Measurements from ENCODE around the gene OSBP2.

Gene OSBP2

GRCh38 chr22:30943368-30943767 is 248.7 kb downstream of the OSBP2 start:
- DNase-seq (ENCODE audit: low read depth), result no peak

DNA sequence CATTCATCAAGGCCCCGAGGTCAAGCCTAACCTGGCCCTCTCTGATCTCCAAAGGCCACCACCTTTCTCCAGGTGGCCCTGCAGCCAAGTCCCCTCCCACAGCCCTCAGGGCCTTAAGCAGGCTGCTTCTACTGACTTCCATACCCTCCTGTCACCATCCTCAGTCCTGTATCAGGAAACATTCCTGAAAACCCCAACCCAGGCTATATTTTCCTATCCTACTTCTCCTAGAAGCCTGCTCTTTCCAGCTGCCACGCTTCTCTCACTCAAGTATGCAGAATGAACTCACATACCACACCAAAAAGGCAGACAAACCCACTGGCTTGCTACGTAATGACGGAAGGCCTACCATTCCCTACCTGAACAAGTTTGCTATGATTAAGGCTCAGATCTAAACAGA is 250.3 kb downstream of the OSBP2 start:
- DNase-seq (ENCODE audit: low read depth), result no peak

DNA sequence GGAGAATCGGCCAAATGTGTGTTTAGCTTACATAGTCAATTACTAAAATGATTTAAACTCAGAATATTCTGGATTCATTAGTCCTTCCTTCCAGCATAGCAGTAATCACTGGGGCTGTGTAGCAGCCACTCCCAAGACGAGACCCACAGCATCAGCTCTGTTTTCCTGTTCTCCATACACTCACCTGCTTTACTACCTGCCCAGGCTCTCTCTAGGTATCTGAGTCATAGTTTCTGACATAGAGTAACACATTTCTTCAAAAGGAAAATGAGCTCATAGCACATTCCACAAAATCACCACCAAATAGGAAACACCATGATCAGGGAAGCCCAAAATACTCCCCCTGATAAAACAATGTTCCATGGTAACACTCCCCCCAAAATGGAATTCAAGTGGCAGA is 251.0 kb downstream of the OSBP2 start:
- DNase-seq (ENCODE audit: low read depth), result no peak

- DNase-seq (ENCODE audit: low read depth), result no peak
Measured at GRCh38 chr22:30946354-30946753, 251.7 kb downstream of the OSBP2 start.

- DNase-seq (ENCODE audit: low read depth), result no peak
Measured at GRCh38 chr22:30947173-30947815, 252.6 kb downstream of the OSBP2 start.

DNA sequence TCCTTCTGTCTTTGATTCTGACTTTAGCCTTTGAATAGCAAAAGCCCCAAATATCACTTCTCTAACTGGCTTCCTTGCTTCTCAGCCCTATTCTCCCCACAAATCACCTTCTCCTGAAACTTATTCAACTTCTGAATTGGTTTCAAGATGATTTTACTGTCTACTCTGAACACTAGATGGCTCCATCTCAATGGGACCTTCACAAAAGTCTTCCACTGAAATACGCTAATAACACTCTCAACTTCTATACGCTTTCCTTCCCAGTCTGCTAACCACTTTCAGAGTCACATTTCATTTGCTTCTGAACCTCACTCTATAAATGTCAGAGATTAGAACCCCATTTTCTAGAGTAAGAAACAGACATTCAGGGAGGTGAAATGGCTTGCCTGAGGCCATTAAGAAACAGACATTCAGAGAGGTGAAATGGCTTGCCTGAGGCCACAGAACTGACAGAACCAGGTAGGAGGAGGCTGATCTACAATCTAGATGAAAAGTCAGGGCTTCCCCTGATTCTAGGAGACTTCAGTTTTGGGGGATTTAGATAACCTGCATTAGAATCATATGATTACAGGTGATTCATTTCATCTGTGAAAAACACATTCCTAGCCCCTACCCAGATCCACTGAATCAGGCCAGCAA is 253.3 kb downstream of the OSBP2 start:
- no peak for DNase-seq (ENCODE audit: low read depth)

- no peak for DNase-seq (ENCODE audit: low read depth)
Measured at GRCh38 chr22:30948930-30949342, 254.3 kb downstream of the OSBP2 start.

GRCh38 chr22:30949934-30950660 is 255.4 kb downstream of the OSBP2 start:
- no peak for DNase-seq (ENCODE audit: low read depth)

DNA sequence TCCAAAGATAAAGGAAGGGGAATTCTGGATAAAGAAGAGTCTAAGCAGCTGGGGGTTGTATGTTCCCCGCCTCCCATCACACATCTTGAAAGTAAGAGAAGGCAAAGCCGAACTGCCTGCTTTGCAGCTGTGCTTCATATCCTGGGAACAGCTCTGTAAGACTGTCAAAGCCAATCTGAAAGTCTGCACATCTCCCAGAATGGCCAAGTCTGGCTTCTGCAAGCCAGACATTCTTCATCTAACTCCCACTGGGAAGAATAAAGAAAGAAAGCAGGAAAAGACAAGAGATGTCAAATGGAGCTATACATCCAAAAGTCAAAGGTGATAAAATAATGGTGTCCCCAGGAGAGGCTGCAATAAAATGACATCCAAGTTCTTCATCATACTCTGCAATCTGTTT is 258.5 kb downstream of the OSBP2 start:
- DNase-seq (ENCODE audit: low read depth), result no peak

- no peak for DNase-seq (ENCODE audit: low read depth)
Measured at GRCh38 chr22:30955153-30955552, 260.5 kb downstream of the OSBP2 start.
